GM23338 (cell line): Measurements from ENCODE around the gene SNRPA1. TPM values are rescaled to one million over a fixed set of nuclear protein-coding genes. Genes with fewer than 3 reads are reported as not detected.

Experiments used
- ATAC-seq: fragments of 200-7000 bp; cut with Tn5 transposase; 3 replicates; pipeline ENCODE4 v1.9.1; 2020
- DNase-seq: peaks from one replicate; pipeline ENCODE4 v3.0.0-alpha.2; 2015; ENCODE audit warnings: low spot score
- H2AFZ ChIP-seq: fragments of 200-600 bp; sonication (generic); 2 replicates; pipeline ENCODE4 v1.8.0; 2016; ENCODE audit warnings: antibody characterized with exemption, mild to moderate bottlenecking, moderate library complexity
- H3F3A ChIP-seq: fragments of 200-600 bp; sonication (generic); replicated peaks from 2 replicates; pipeline ENCODE4 v1.8.0; 2017; ENCODE audit warnings: antibody characterized with exemption, mixed run types, low read depth
- H3K27ac ChIP-seq: fragments of 200-600 bp; sonication (generic); 2 replicates; pipeline ENCODE4 v1.6.1; 2016; ENCODE audit warnings: low read depth
- H3K27me3 ChIP-seq: fragments of 200-600 bp; sonication (generic); 2 replicates; pipeline ENCODE4 v1.8.0; 2016; ENCODE audit warnings: mild to moderate bottlenecking, mixed run types, moderate library complexity; ENCODE audit not compliant: insufficient read depth
- H3K36me3 ChIP-seq: fragments of 200-600 bp; sonication (generic); 2 replicates; pipeline ENCODE4 v1.8.0; 2016; ENCODE audit warnings: mild to moderate bottlenecking; ENCODE audit not compliant: insufficient read depth
- H3K4me1 ChIP-seq: fragments of 200-600 bp; sonication (generic); 2 replicates; pipeline ENCODE4 v1.8.0; 2016; ENCODE audit warnings: mild to moderate bottlenecking, moderate library complexity; ENCODE audit not compliant: insufficient read depth
- H3K4me2 ChIP-seq: fragments of 200-600 bp; sonication (generic); 2 replicates; pipeline ENCODE4 v1.7.1; 2017; ENCODE audit warnings: mixed run types
- H3K4me3 ChIP-seq: fragments of 200-600 bp; sonication (generic); 2 replicates; pipeline ENCODE4 v1.6.1; 2016; ENCODE audit warnings: mixed run types
- H3K79me2 ChIP-seq: fragments of 200-600 bp; sonication (generic); replicated peaks from 2 replicates; pipeline ENCODE4 v1.8.0; 2017; ENCODE audit warnings: mild to moderate bottlenecking; ENCODE audit not compliant: insufficient read depth
- H3K9me2 ChIP-seq: fragments of 200-600 bp; sonication (generic); 2 replicates; pipeline ENCODE4 v1.8.0; 2017; ENCODE audit not compliant: insufficient read depth
- H4K20me1 ChIP-seq: fragments of 200-600 bp; sonication (generic); replicated peaks from 2 replicates; pipeline ENCODE4 v1.8.0; 2017; ENCODE audit warnings: mild to moderate bottlenecking; ENCODE audit not compliant: insufficient read depth
- H3K27ac Mint-ChIP-seq: 2 replicates; pipeline ENCODE4 v1.8.0; 2020; ENCODE audit warnings: inconsistent platforms, mild to moderate bottlenecking, moderate library complexity, mixed read lengths
- H3K27me3 Mint-ChIP-seq: 3 replicates; pipeline ENCODE4 v1.8.0; 2022; ENCODE audit warnings: low read depth, mild to moderate bottlenecking, moderate library complexity, mixed read lengths, inconsistent platforms; ENCODE audit not compliant: insufficient read depth, poor library complexity
- H3K36me3 Mint-ChIP-seq: 3 replicates; pipeline ENCODE4 v1.8.0; 2021; ENCODE audit warnings: low read depth, mild to moderate bottlenecking, inconsistent platforms, moderate library complexity, mixed read lengths
- H3K4me1 Mint-ChIP-seq: 3 replicates; pipeline ENCODE4 v1.8.0; 2020; ENCODE audit warnings: mild to moderate bottlenecking, inconsistent platforms, mixed read lengths
- H3K4me3 Mint-ChIP-seq: 3 replicates; pipeline ENCODE4 v1.8.0; 2021; ENCODE audit warnings: moderate library complexity, mild to moderate bottlenecking, inconsistent platforms, mixed read lengths
- H3K9me3 Mint-ChIP-seq: 3 replicates; pipeline ENCODE4 v1.8.0; 2020; ENCODE audit warnings: moderate library complexity, mild to moderate bottlenecking, inconsistent platforms, mixed read lengths
- CREB1 ChIP-seq: fragments of 250-450 bp; sonication (Bioruptor Pico); IDR thresholded peaks from 2 replicates; pipeline ENCODE4 v1.5.0; 2020; ENCODE audit warnings: low read depth, mild to moderate bottlenecking, moderate library complexity
- CTCF ChIP-seq, 2 experiments: fragments of 200-600 bp in 1 of 2; sonication (generic) in 1 of 2; conservative IDR thresholded peaks; 2 replicates each; pipeline versions ENCODE4 v1.5.1 to v1.6.1; 2016 to 2017; ENCODE audit warnings: antibody characterized with exemption in 2 of 2, low read depth in 2 of 2, mild to moderate bottlenecking in 2 of 2, moderate library complexity in 1 of 2
- EZH2 ChIP-seq: fragments of 200-600 bp; sonication (generic); IDR thresholded peaks from one replicate; pipeline ENCODE4 v1.8.0; 2017; ENCODE audit warnings: antibody characterized with exemption, mild to moderate bottlenecking, low read depth; ENCODE audit not compliant: unreplicated experiment
- JUNB ChIP-seq: IDR thresholded peaks from one replicate; pipeline ENCODE4 v1.6.1; 2016; ENCODE audit warnings: antibody characterized with exemption; ENCODE audit not compliant: unreplicated experiment
- NANOG ChIP-seq: IDR thresholded peaks from 2 replicates; pipeline ENCODE4 v1.6.1; 2016; ENCODE audit warnings: antibody characterized with exemption, borderline replicate concordance
- POLR2AphosphoS5 ChIP-seq: IDR thresholded peaks from 2 replicates; pipeline ENCODE4 v1.6.1; 2016; ENCODE audit warnings: antibody characterized with exemption, low read depth
- REST ChIP-seq: IDR thresholded peaks from one replicate; pipeline ENCODE4 v1.6.1; 2018; ENCODE audit warnings: antibody characterized with exemption; ENCODE audit not compliant: unreplicated experiment
- STAT1 ChIP-seq: IDR thresholded peaks from one replicate; pipeline ENCODE4 v1.6.1; 2016; ENCODE audit warnings: antibody characterized with exemption; ENCODE audit not compliant: unreplicated experiment
- ZNF114 ChIP-seq: fragments of 250-450 bp; sonication (Bioruptor Pico); IDR thresholded peaks from 2 replicates; pipeline ENCODE4 v1.5.0; 2020; ENCODE audit warnings: mild to moderate bottlenecking, moderate library complexity
- ZNF331 ChIP-seq: fragments of 250-450 bp; sonication (Bioruptor Pico); IDR thresholded peaks from 2 replicates; pipeline ENCODE4 v1.5.0; 2020; ENCODE audit warnings: low read depth, mild to moderate bottlenecking, moderate library complexity
- polyA plus RNA-seq: library from polyadenylated mRNA; unstranded; fragments of >200 nt; fragmentation: Nextera tagmentation; extraction: Ambion mirVana; gene quantifications from 2 replicates; pipeline ENCODE4 v1.2.1, GENCODE V29; 2016
- total RNA-seq: library from RNA; depleted of rRNA; stranded (reverse); fragments of >200 nt; shearing (Covaris generic); gene quantifications from 2 replicates; pipeline ENCODE4 v1.2.3, GENCODE V29; 2014
- TF ChIP-seq, protein P1 (sequence below): IDR thresholded peaks from 2 replicates; pipeline ENCODE4 v1.6.1; 2016; ENCODE audit warnings: antibody characterized with exemption

SNRPA1 gene
- total and polyA plus RNA-seq, 2 experiments from 2014 or later: 170 to 361 TPM

DNA sequence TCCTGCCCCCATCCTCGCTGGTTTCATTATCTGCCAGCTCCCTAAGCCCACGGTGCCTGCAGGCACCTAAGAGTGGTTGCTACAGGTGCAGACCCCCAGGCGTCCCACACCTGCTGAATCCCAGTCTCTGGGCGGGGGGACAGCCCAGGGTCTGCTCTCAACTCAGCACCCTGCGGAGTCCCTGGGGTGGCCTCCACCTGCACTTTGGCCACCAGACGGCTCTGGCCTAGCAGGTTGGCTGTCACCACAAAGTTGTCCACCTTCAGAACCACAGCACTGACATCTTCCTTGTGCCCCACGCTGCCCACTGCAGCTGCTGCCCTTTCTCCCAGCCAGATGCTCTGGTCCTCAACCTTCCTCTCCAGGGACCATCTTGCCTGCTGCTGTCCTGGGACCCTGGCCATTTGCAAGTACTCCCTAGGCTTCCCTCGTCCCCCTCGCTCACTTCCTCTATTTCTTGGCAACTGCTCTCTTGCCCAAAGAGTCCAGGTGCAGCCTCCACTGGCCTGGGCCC, 34.9 kb upstream of the SNRPA1 start:
- no peaks in the 10 kb centered on the region for H3K4me1 Mint-ChIP-seq
- 0 out of 2 replicates have a peak, but pooled peaks cover 4% of the 10 kb centered on the region for H3F3A ChIP-seq
- no peak for TF ChIP-seq CTCF (conservative IDR thresholded peaks at IDR 0.05; ENCODE audit: low read depth in 2 of 2)
- TF ChIP-seq ZNF114 (CRISPR knock-in tag): no peak
- TF ChIP-seq ZNF331 (CRISPR knock-in tag): no peak
- TF ChIP-seq JUNB: no peak
- TF ChIP-seq, protein P1, sequence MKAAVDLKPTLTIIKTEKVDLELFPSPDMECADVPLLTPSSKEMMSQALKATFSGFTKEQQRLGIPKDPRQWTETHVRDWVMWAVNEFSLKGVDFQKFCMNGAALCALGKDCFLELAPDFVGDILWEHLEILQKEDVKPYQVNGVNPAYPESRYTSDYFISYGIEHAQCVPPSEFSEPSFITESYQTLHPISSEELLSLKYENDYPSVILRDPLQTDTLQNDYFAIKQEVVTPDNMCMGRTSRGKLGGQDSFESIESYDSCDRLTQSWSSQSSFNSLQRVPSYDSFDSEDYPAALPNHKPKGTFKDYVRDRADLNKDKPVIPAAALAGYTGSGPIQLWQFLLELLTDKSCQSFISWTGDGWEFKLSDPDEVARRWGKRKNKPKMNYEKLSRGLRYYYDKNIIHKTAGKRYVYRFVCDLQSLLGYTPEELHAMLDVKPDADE: no peak
- H3K4me2 ChIP-seq: no peak overlapping the region
- H3K4me3 Mint-ChIP-seq: no peak overlapping the region
- no peaks in the 10 kb centered on the region for H3K79me2 ChIP-seq
- peaks cover 6% of the 10 kb centered on the region; the same call in 1 of the 3 replicates for H3K36me3 Mint-ChIP-seq
- H3K4me3 ChIP-seq: no peak overlapping the region
- H3K27ac ChIP-seq: no peak overlapping the region
- no peaks in the 10 kb centered on the region for H3K4me1 ChIP-seq
- peaks cover 12% of the 10 kb centered on the region for H3K27me3 Mint-ChIP-seq
- no peak overlapping the region for H3K27ac Mint-ChIP-seq
- H4K20me1 ChIP-seq: no peaks in the 10 kb centered on the region
- ATAC-seq: no peak
- H3K9me3 Mint-ChIP-seq: peaks cover 13% of the 10 kb centered on the region
- DNase-seq: no peak
- peaks cover 9% of the 10 kb centered on the region for H3K9me2 ChIP-seq
- H3K27me3 ChIP-seq: no peaks in the 10 kb centered on the region
- no peaks in the 10 kb centered on the region for H3K36me3 ChIP-seq
- H2AFZ ChIP-seq: no peak overlapping the region

DNA sequence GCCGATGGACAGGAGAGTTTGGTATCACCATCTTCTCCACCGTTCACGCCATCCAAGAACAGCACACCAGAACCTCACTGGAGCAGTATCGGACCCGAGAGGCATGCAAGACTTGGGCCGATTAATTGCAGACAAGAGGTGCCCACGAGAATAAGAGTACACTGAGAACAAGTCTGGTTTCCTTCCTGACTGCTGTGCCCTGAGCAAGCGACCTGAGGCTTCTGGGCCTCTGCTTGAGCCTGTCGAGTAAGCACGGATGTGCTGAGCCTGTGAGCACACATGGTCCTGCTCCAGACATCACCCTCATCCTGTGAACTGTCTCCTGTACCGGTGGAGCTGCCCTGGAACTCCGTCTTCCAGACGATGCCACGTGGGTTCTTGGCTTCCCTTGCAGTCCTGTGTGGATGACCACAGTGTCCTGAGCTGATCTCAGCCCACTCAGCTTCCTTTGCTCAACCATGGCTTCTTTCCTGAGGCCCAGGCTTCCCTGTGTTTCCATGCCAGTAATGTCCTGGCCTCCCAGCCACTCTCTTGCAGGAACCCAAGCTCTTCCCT, 34.3 kb upstream of the SNRPA1 start:
- peaks cover 12% of the 10 kb centered on the region for H3K27me3 Mint-ChIP-seq
- TF ChIP-seq REST: no peak
- TF ChIP-seq NANOG: no peak
- TF ChIP-seq STAT1: no peak
- TF ChIP-seq CTCF (conservative IDR thresholded peaks at IDR 0.05; ENCODE audit: low read depth in 2 of 2): no peak
- TF ChIP-seq CREB1: no peak
- no peak for TF ChIP-seq ZNF114 (CRISPR knock-in tag)
- TF ChIP-seq POLR2AphosphoS5: no peak
- TF ChIP-seq, protein P1: no peak
- TF ChIP-seq EZH2: no peak
- no peak for TF ChIP-seq ZNF331 (CRISPR knock-in tag)

More for the DNA sequence above, 34.3 kb upstream of the SNRPA1 start:
- Histone ChIP-seq H3K36me3 (no peaks in the 10 kb centered on the region), H3K9me2 (peaks cover 3% of the 10 kb centered on the region; the same call in 1 of the 2 replicates), H3K4me3 (no peak overlapping the region), H3K27ac (no peak overlapping the region), H3K27me3 (no peaks in the 10 kb centered on the region), H3K79me2 (no peaks in the 10 kb centered on the region), H3K4me1 (no peaks in the 10 kb centered on the region), H2AFZ (no peak overlapping the region), H3K4me2 (no peak overlapping the region), H3F3A (0 out of 2 replicates have a peak, but pooled peaks cover under 1% of the 10 kb centered on the region), H4K20me1 (no peaks in the 10 kb centered on the region)
- Mint-ChIP-seq H3K4me1 (no peaks in the 10 kb centered on the region), H3K9me3 (peaks cover 8% of the 10 kb centered on the region), H3K27ac (no peak overlapping the region), H3K4me3 (no peak overlapping the region), H3K36me3 (0 out of 3 replicates have a peak, but pooled peaks cover under 1% of the 10 kb centered on the region)
- DNase-seq (no peak), ATAC-seq (no peak)
